ENCODE data around the gene VPS13D.

Gene VPS13D

GRCh38 chr1:12424087-12424529 is 194.3 kb downstream of the VPS13D start:
- Histone ChIP-seq H3K27me3 (ENCODE audit: insufficient read depth, low read depth) (no peaks in the 10 kb centered on the region), H3K79me2 (ENCODE audit: insufficient read depth, low read depth) (no peaks in the 10 kb centered on the region), H3K9ac (no peak overlapping the region), H3K4me1 (ENCODE audit: low read depth, poor library complexity, severe bottlenecking) (no peaks in the 10 kb centered on the region), H4K20me1 (ENCODE audit: insufficient read depth) (no peaks in the 10 kb centered on the region), H2AFZ (ENCODE audit: low read depth) (no peak overlapping the region), H3K27ac (no peak overlapping the region), H3K4me3 (IDR thresholded peaks at IDR 0.05; ENCODE audit: insufficient read depth, low read depth, low read length) (no peak overlapping the region), H3K36me3 (ENCODE audit: insufficient read depth) (no peaks in the 10 kb centered on the region), H3K4me2 (no peak overlapping the region)
- no peak for TF ChIP-seq CTCF (conservative IDR thresholded peaks at IDR 0.05; ENCODE audit: low read depth, low read length)

GRCh38 chr1:12424793-12425192 is 195.0 kb downstream of the VPS13D start:
- H3K79me2 ChIP-seq (ENCODE audit: insufficient read depth, low read depth), result no peaks in the 10 kb centered on the region
- H3K9ac ChIP-seq, result no peak overlapping the region
- H3K27me3 ChIP-seq (ENCODE audit: insufficient read depth, low read depth), result no peaks in the 10 kb centered on the region
- H3K36me3 ChIP-seq (ENCODE audit: insufficient read depth), result no peaks in the 10 kb centered on the region
- no peak overlapping the region for H3K27ac ChIP-seq
- no peak for TF ChIP-seq CTCF (conservative IDR thresholded peaks at IDR 0.05; ENCODE audit: low read depth, low read length)
- H3K4me2 ChIP-seq, result no peak overlapping the region
- no peaks in the 10 kb centered on the region for H3K4me1 ChIP-seq (ENCODE audit: low read depth, poor library complexity, severe bottlenecking)
- no peak overlapping the region for H2AFZ ChIP-seq (ENCODE audit: low read depth)
- no peaks in the 10 kb centered on the region for H4K20me1 ChIP-seq (ENCODE audit: insufficient read depth)
- H3K4me3 ChIP-seq (IDR thresholded peaks at IDR 0.05; ENCODE audit: insufficient read depth, low read depth, low read length), result no peak overlapping the region

- Histone ChIP-seq H3K27me3 (ENCODE audit: insufficient read depth, low read depth) (no peaks in the 10 kb centered on the region), H3K79me2 (ENCODE audit: insufficient read depth, low read depth) (no peaks in the 10 kb centered on the region), H3K4me1 (ENCODE audit: low read depth, poor library complexity, severe bottlenecking) (no peaks in the 10 kb centered on the region), H4K20me1 (ENCODE audit: insufficient read depth) (no peaks in the 10 kb centered on the region), H3K27ac (no peak overlapping the region), H2AFZ (ENCODE audit: low read depth) (no peak overlapping the region), H3K4me2 (no peak overlapping the region), H3K36me3 (ENCODE audit: insufficient read depth) (no peaks in the 10 kb centered on the region), H3K4me3 (IDR thresholded peaks at IDR 0.05; ENCODE audit: insufficient read depth, low read depth, low read length) (no peak overlapping the region), H3K9ac (no peak overlapping the region)
- no peak for TF ChIP-seq CTCF (conservative IDR thresholded peaks at IDR 0.05; ENCODE audit: low read depth, low read length)
Measured at GRCh38 chr1:12426030-12426429, 196.2 kb downstream of the VPS13D start.

- H3K79me2 ChIP-seq (ENCODE audit: insufficient read depth, low read depth), result no peaks in the 10 kb centered on the region
- H3K27me3 ChIP-seq (ENCODE audit: insufficient read depth, low read depth), result no peaks in the 10 kb centered on the region
- no peak overlapping the region for H3K4me3 ChIP-seq (IDR thresholded peaks at IDR 0.05; ENCODE audit: insufficient read depth, low read depth, low read length)
- H3K27ac ChIP-seq, result no peak overlapping the region
- H4K20me1 ChIP-seq (ENCODE audit: insufficient read depth), result no peaks in the 10 kb centered on the region
- H2AFZ ChIP-seq (ENCODE audit: low read depth), result no peak overlapping the region
- H3K4me2 ChIP-seq, result no peak overlapping the region
- no peak overlapping the region for H3K9ac ChIP-seq
- peaks cover 10% of the 10 kb centered on the region for H3K4me1 ChIP-seq (ENCODE audit: low read depth, poor library complexity, severe bottlenecking)
- no peaks in the 10 kb centered on the region for H3K36me3 ChIP-seq (ENCODE audit: insufficient read depth)
- TF ChIP-seq CTCF (conservative IDR thresholded peaks at IDR 0.05; ENCODE audit: low read depth, low read length), result no peak
Measured at GRCh38 chr1:12428334-12428733, 198.5 kb downstream of the VPS13D start.
